H1 (cell line): ENCODE measurements around the gene TRIM38. TPM values are rescaled to one million over a fixed set of nuclear protein-coding genes. Genes with fewer than 3 reads are reported as not detected.

Source experiments
- CTBP2 ChIP-seq: IDR thresholded peaks from 2 replicates; pipeline ENCODE4 v1.7.0; 2011; ENCODE audit warnings: borderline replicate concordance, mild to moderate bottlenecking, moderate library complexity, mixed read lengths, low read length; ENCODE audit not compliant: insufficient read depth, insufficient read length
- E2F6 ChIP-seq: IDR thresholded peaks from 2 replicates; pipeline ENCODE4 v1.6.1; 2012; ENCODE audit warnings: inconsistent platforms
- KDM1A ChIP-seq: fragments of 200-600, 300-600 bp; sonication (generic); IDR thresholded peaks from 2 replicates; pipeline ENCODE4 v1.7.1; 2016; ENCODE audit warnings: mild to moderate bottlenecking, low read length, borderline replicate concordance
- MAX ChIP-seq: IDR thresholded peaks from 2 replicates; pipeline ENCODE4 v1.6.1; 2012; ENCODE audit warnings: inconsistent platforms
- NRF1 ChIP-seq: IDR thresholded peaks from 2 replicates; pipeline ENCODE4 v1.6.1; 2011; ENCODE audit warnings: mild to moderate bottlenecking, low read depth, low read length, improper control_type of control experiment
- RNF2 ChIP-seq: fragments of 200-900, 300-1000 bp; sonication (generic); IDR thresholded peaks from 2 replicates; pipeline ENCODE4 v1.7.1; 2016; ENCODE audit warnings: borderline replicate concordance, low read depth, mild to moderate bottlenecking, antibody characterized with exemption, low read length; ENCODE audit not compliant: poor library complexity, severe bottlenecking; ENCODE audit errors: missing control alignments
- SAP30 ChIP-seq: fragments of 300-600 bp; sonication (generic); IDR thresholded peaks from 2 replicates; pipeline ENCODE4 v1.7.1; 2012; ENCODE audit warnings: low read length, moderate library complexity, mild to moderate bottlenecking, inconsistent platforms; ENCODE audit not compliant: insufficient read depth, insufficient replicate concordance
- SRF ChIP-seq: IDR thresholded peaks from 2 replicates; pipeline ENCODE4 v1.6.1; 2011; ENCODE audit warnings: mild to moderate bottlenecking, low read depth, low read length, moderate library complexity
- YY1 ChIP-seq: IDR thresholded peaks from 2 replicates; pipeline ENCODE4 v1.6.1; 2011; ENCODE audit warnings: low read depth, mild to moderate bottlenecking, low read length
- polyA plus RNA-seq, 7 experiments: library from polyadenylated mRNA; depleted of rRNA in 3 of 7; stranded (reverse) in 5 of 7; unstranded in 2 of 7; fragments of >200 nt in 5 of 7; fragments of 200-250 nt in 2 of 7; gene quantifications; 1 replicate in 5 of 7; 2 replicates in 1 of 7; 4 replicates in 1 of 7; pipeline versions ENCODE4 v1.2.1 to v1.2.3, GENCODE V29; 2011 to 2013; ENCODE audit warnings: missing spikeins in 2 of 7, mixed read lengths in 2 of 7
- total RNA-seq: library from RNA; stranded (reverse); fragmentation: NEBNext Ultra II Directional; extraction: Animal tissue kit (Norgen Biotek cat#: 25700); gene quantifications from 2 replicates; pipeline ENCODE4 v1.2.1, GENCODE V29; 2021
- TF ChIP-seq, protein P1 (sequence below): fragments of 300-600 bp; sonication (generic); IDR thresholded peaks from 2 replicates; pipeline ENCODE4 v1.7.1; 2012; ENCODE audit warnings: low read length, moderate library complexity, mild to moderate bottlenecking, inconsistent platforms; ENCODE audit not compliant: insufficient replicate concordance

Gene TRIM38
- total and polyA plus RNA-seq, 2 of the 8 experiments (the other 6 are each of a cell fraction or from before 2014, with no cell fraction given): 0.43 to 0.56 TPM

- TF ChIP-seq, protein P1, sequence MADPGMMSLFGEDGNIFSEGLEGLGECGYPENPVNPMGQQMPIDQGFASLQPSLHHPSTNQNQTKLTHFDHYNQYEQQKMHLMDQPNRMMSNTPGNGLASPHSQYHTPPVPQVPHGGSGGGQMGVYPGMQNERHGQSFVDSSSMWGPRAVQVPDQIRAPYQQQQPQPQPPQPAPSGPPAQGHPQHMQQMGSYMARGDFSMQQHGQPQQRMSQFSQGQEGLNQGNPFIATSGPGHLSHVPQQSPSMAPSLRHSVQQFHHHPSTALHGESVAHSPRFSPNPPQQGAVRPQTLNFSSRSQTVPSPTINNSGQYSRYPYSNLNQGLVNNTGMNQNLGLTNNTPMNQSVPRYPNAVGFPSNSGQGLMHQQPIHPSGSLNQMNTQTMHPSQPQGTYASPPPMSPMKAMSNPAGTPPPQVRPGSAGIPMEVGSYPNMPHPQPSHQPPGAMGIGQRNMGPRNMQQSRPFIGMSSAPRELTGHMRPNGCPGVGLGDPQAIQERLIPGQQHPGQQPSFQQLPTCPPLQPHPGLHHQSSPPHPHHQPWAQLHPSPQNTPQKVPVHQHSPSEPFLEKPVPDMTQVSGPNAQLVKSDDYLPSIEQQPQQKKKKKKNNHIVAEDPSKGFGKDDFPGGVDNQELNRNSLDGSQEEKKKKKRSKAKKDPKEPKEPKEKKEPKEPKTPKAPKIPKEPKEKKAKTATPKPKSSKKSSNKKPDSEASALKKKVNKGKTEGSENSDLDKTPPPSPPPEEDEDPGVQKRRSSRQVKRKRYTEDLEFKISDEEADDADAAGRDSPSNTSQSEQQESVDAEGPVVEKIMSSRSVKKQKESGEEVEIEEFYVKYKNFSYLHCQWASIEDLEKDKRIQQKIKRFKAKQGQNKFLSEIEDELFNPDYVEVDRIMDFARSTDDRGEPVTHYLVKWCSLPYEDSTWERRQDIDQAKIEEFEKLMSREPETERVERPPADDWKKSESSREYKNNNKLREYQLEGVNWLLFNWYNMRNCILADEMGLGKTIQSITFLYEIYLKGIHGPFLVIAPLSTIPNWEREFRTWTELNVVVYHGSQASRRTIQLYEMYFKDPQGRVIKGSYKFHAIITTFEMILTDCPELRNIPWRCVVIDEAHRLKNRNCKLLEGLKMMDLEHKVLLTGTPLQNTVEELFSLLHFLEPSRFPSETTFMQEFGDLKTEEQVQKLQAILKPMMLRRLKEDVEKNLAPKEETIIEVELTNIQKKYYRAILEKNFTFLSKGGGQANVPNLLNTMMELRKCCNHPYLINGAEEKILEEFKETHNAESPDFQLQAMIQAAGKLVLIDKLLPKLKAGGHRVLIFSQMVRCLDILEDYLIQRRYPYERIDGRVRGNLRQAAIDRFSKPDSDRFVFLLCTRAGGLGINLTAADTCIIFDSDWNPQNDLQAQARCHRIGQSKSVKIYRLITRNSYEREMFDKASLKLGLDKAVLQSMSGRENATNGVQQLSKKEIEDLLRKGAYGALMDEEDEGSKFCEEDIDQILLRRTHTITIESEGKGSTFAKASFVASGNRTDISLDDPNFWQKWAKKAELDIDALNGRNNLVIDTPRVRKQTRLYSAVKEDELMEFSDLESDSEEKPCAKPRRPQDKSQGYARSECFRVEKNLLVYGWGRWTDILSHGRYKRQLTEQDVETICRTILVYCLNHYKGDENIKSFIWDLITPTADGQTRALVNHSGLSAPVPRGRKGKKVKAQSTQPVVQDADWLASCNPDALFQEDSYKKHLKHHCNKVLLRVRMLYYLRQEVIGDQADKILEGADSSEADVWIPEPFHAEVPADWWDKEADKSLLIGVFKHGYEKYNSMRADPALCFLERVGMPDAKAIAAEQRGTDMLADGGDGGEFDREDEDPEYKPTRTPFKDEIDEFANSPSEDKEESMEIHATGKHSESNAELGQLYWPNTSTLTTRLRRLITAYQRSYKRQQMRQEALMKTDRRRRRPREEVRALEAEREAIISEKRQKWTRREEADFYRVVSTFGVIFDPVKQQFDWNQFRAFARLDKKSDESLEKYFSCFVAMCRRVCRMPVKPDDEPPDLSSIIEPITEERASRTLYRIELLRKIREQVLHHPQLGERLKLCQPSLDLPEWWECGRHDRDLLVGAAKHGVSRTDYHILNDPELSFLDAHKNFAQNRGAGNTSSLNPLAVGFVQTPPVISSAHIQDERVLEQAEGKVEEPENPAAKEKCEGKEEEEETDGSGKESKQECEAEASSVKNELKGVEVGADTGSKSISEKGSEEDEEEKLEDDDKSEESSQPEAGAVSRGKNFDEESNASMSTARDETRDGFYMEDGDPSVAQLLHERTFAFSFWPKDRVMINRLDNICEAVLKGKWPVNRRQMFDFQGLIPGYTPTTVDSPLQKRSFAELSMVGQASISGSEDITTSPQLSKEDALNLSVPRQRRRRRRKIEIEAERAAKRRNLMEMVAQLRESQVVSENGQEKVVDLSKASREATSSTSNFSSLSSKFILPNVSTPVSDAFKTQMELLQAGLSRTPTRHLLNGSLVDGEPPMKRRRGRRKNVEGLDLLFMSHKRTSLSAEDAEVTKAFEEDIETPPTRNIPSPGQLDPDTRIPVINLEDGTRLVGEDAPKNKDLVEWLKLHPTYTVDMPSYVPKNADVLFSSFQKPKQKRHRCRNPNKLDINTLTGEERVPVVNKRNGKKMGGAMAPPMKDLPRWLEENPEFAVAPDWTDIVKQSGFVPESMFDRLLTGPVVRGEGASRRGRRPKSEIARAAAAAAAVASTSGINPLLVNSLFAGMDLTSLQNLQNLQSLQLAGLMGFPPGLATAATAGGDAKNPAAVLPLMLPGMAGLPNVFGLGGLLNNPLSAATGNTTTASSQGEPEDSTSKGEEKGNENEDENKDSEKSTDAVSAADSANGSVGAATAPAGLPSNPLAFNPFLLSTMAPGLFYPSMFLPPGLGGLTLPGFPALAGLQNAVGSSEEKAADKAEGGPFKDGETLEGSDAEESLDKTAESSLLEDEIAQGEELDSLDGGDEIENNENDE: no peak
- no peak for TF ChIP-seq SAP30
- TF ChIP-seq NRF1: no peak
- TF ChIP-seq CTBP2: no peak
- no peak for TF ChIP-seq SRF
- TF ChIP-seq KDM1A: no peak
- TF ChIP-seq RNF2: no peak
- TF ChIP-seq YY1: no peak
- no peak for TF ChIP-seq E2F6
- no peak for TF ChIP-seq MAX
Measured at GRCh38 chr6:26022737-26023136, 60.1 kb downstream of the TRIM38 start (continued).
